Upper lobe of right lung (tissue), 1 donor: ENCODE data around the gene LCE1D. TPM values are rescaled to one million over a fixed set of nuclear protein-coding genes. Genes with fewer than 3 reads are reported as not detected.

ENCODE experiments used
- ATAC-seq: fragments of 200-7000 bp; cut with Tn5 transposase; one replicate; pipeline ENCODE4 v1.9.1; 2020; ENCODE audit warnings: mild to moderate bottlenecking, moderate library complexity
- DNase-seq: peaks from one replicate; pipeline ENCODE4 v3.0.0-alpha.2; 2020
- H3K27ac ChIP-seq: fragments of 200-600 bp; one replicate; pipeline ENCODE4 v1.8.0; 2022
- H3K27me3 ChIP-seq: fragments of 200-600 bp; one replicate; pipeline ENCODE4 v1.8.0; 2022; ENCODE audit warnings: mild to moderate bottlenecking
- H3K36me3 ChIP-seq: fragments of 200-600 bp; one replicate; pipeline ENCODE4 v1.8.0; 2022
- H3K4me1 ChIP-seq: fragments of 200-600 bp; one replicate; pipeline ENCODE4 v1.8.0; 2022
- H3K4me3 ChIP-seq: fragments of 200-600 bp; one replicate; pipeline ENCODE4 v1.8.0; 2022; ENCODE audit warnings: mild to moderate bottlenecking
- H3K9me3 ChIP-seq: fragments of 200-600 bp; one replicate; pipeline ENCODE4 v1.8.0; 2022
- CTCF ChIP-seq: fragments of 200-600 bp; IDR thresholded peaks from one replicate; pipeline ENCODE4 v1.8.0; 2022; ENCODE audit warnings: antibody characterized with exemption
- intact Hi-C: fragments of 100-400 bp; cut with DNase I; formaldehyde crosslinking; loops from one replicate; pipeline ENCODE4 v1.11.0; 2022
- total RNA-seq: library from RNA; stranded (reverse); fragmentation: NEBNext Ultra II Directional; extraction: Animal tissue kit (Norgen Biotek cat#: 25700); gene quantifications from one replicate; pipeline ENCODE4 v1.2.1, GENCODE V29; 2021
- donor health status: DM: no; HTN: yes; CAD: no; lungs with severe emphysema.

The LCE1D gene
- total RNA-seq, 1 donor from 2014 or later = not detected

GRCh38 chr1:152795686-152796085, 835 bp upstream of the LCE1D start:
- Histone ChIP-seq H3K4me3 (no peak overlapping the region), H3K9me3 (no peaks in the 10 kb centered on the region), H3K27ac (no peak overlapping the region), H3K36me3 (no peaks in the 10 kb centered on the region), H3K4me1 (no peaks in the 10 kb centered on the region), H3K27me3 (no peaks in the 10 kb centered on the region)
- TF ChIP-seq CTCF = no peak
- no peak for ATAC-seq
- intact Hi-C loops = no loop called here
- no peak for DNase-seq

GRCh38 chr1:152801333-152801732, 4.8 kb downstream of the LCE1D start:
- no peak for DNase-seq
- Histone ChIP-seq H3K27ac (no peak overlapping the region), H3K4me1 (no peaks in the 10 kb centered on the region), H3K4me3 (no peak overlapping the region), H3K27me3 (no peaks in the 10 kb centered on the region), H3K9me3 (no peaks in the 10 kb centered on the region), H3K36me3 (no peaks in the 10 kb centered on the region)
- intact Hi-C loops = no loop called here
- TF ChIP-seq CTCF = no peak
- no peak for ATAC-seq

GRCh38 chr1:152806576-152806975, 10.1 kb downstream of the LCE1D start, which contains the start of gene LCE1C:
Gene LCE1C, minus strand, starts transcription at chr1:152806651. Its CDS starts 1,173 bp downstream, at chr1:152805478.
- no peaks in the 10 kb centered on the region for H3K9me3 ChIP-seq
- no peak for ATAC-seq
- intact Hi-C loops = no loop called here
- H3K4me1 ChIP-seq = no peaks in the 10 kb centered on the region
- H3K36me3 ChIP-seq = no peaks in the 10 kb centered on the region
- DNase-seq = no peak
- H3K4me3 ChIP-seq = no peak within 1 kb of the TSS
- H3K27ac ChIP-seq = no peak within 1 kb of the TSS
- no peak for TF ChIP-seq CTCF
- H3K27me3 ChIP-seq = peaks cover 3% of the 10 kb centered on the region

GRCh38 chr1:152811050-152811449, 14.5 kb downstream of the LCE1D start:
- Histone ChIP-seq H3K36me3 (no peaks in the 10 kb centered on the region), H3K9me3 (no peaks in the 10 kb centered on the region), H3K4me1 (no peaks in the 10 kb centered on the region), H3K4me3 (no peak overlapping the region), H3K27ac (no peak overlapping the region), H3K27me3 (peaks cover 3% of the 10 kb centered on the region)
- intact Hi-C loops = no loop called here
- TF ChIP-seq CTCF = no peak
- ATAC-seq (no peak), DNase-seq (no peak)

- no peak within 1 kb of the TSS for H3K4me3 ChIP-seq
- H3K27ac ChIP-seq = no peak within 1 kb of the TSS
- TF ChIP-seq CTCF = no peak
- no peak for ATAC-seq
- no peaks in the 10 kb centered on the region for H3K4me1 ChIP-seq
- H3K27me3 ChIP-seq = peaks cover 3% of the 10 kb centered on the region
- intact Hi-C loops = no loop called here
- no peaks in the 10 kb centered on the region for H3K36me3 ChIP-seq
- H3K9me3 ChIP-seq = no peaks in the 10 kb centered on the region
- DNase-seq = no peak
These were observed 15.2 kb downstream of the LCE1D start, which contains the start of gene LCE1B for GRCh38 chr1:152811671-152812070. Gene LCE1B, plus strand, starts transcription at chr1:152811971. Its CDS starts 476 bp downstream, at chr1:152812447.

- Histone ChIP-seq H3K27ac (no peak overlapping the region), H3K27me3 (no peaks in the 10 kb centered on the region), H3K4me3 (no peak overlapping the region), H3K9me3 (no peaks in the 10 kb centered on the region), H3K36me3 (no peaks in the 10 kb centered on the region), H3K4me1 (no peaks in the 10 kb centered on the region)
- ATAC-seq (no peak), DNase-seq (no peak)
- TF ChIP-seq CTCF = no peak
- intact Hi-C loops = no loop called here
These were observed 20.8 kb downstream of the LCE1D start for GRCh38 chr1:152817309-152817708.
